GM18507 (cell line): ENCODE results near the gene PLEKHH3.

ENCODE experiments used
- DNase-seq: peaks from one replicate; pipeline ENCODE4 v3.0.0; 2011; ENCODE audit warnings: low read depth; ENCODE audit not compliant: insufficient read length; ENCODE audit errors: extremely low spot score
- FAIRE-seq: peaks from 2 replicates; lab custom pipeline; 2011; peaks lifted over from hg19 to GRCh38; lab: Jason Lieb, UNC

Gene PLEKHH3

GRCh38 chr17:42687707-42688320 lies 11.0 kb upstream of the PLEKHH3 start:
- no peak for FAIRE-seq
- no peak for DNase-seq

GRCh38 chr17:42686520-42687128 lies 9.8 kb upstream of the PLEKHH3 start:
- DNase-seq = no peak
- no peak for FAIRE-seq

GRCh38 chr17:42685831-42686230 lies 9.0 kb upstream of the PLEKHH3 start:
- no peak for FAIRE-seq

GRCh38 chr17:42684929-42685556 lies 8.2 kb upstream of the PLEKHH3 start:
- FAIRE-seq (no peak), DNase-seq (no peak)

More at GRCh38 chr17:42685831-42686230, 9.0 kb upstream of the PLEKHH3 start:
- DNase-seq = no peak

GRCh38 chr17:42683407-42684034 lies 6.7 kb upstream of the PLEKHH3 start:
- DNase-seq (no peak), FAIRE-seq (peak; percentile 15)

- no peak for FAIRE-seq
Measured at GRCh38 chr17:42682722-42683403, 6.1 kb upstream of the PLEKHH3 start.

GRCh38 chr17:42681976-42682721 lies 5.4 kb upstream of the PLEKHH3 start, which contains the start of gene CNTNAP1:
TSS of gene CNTNAP1 (plus strand) at chr17:42682531. CDS start at chr17:42682830, 299 bp downstream.
- DNase-seq (no peak), FAIRE-seq (peak; percentile 89)

More at GRCh38 chr17:42682722-42683403, 6.1 kb upstream of the PLEKHH3 start:
- DNase-seq = no peak

GRCh38 chr17:42680331-42680808 lies 3.6 kb upstream of the PLEKHH3 start:
- DNase-seq (no peak), FAIRE-seq (peak; percentile 46)

- peak; percentile 69 for FAIRE-seq
Measured at GRCh38 chr17:42679492-42680330, 2.9 kb upstream of the PLEKHH3 start.

GRCh38 chr17:42678951-42679491 lies 2.2 kb upstream of the PLEKHH3 start:
- DNase-seq (no peak), FAIRE-seq (peak; percentile 69)

More at GRCh38 chr17:42679492-42680330, 2.9 kb upstream of the PLEKHH3 start:
- DNase-seq = no peak

GRCh38 chr17:42677921-42678781 lies 1.4 kb upstream of the PLEKHH3 start:
- no peak for DNase-seq

GRCh38 chr17:42677012-42677857 lies 441 bp upstream of the PLEKHH3 start:
- peak; percentile 99 for FAIRE-seq
- peak; percentile 96 for DNase-seq

More at GRCh38 chr17:42677921-42678781, 1.4 kb upstream of the PLEKHH3 start:
- FAIRE-seq = peak; percentile 88

- FAIRE-seq (no peak), DNase-seq (no peak)
Measured at GRCh38 chr17:42675965-42676423, 800 bp downstream of the PLEKHH3 start.

GRCh38 chr17:42675348-42675964 lies 1.3 kb downstream of the PLEKHH3 start:
- FAIRE-seq = peak; percentile 12
- no peak for DNase-seq

- FAIRE-seq (peak; percentile 35), DNase-seq (no peak)
Measured at GRCh38 chr17:42674755-42675347, 1.9 kb downstream of the PLEKHH3 start.
